WTC11 (cell line): ENCODE measurements around the gene FMNL1. TPM values are rescaled to one million over a fixed set of nuclear protein-coding genes. Genes with fewer than 3 reads are reported as not detected.

Experiments used
- ATAC-seq: fragments of 200-7000 bp; cut with Tn5 transposase; 2 replicates; pipeline ENCODE4 v1.10.0; 2021; ENCODE audit warnings: mild to moderate bottlenecking, moderate library complexity
- CTCF ChIA-PET: fragments of 300-600 bp; sonication (Branson Sonifier 250); formaldehyde crosslinking; loops from one replicate; lab custom pipeline; 2021; ENCODE audit warnings: antibody characterized with exemption; lab: Charles Lee
- POLR2A ChIA-PET: fragments of 350-600 bp; sonication (Branson Sonifier 250); formaldehyde crosslinking; loops from one replicate; lab custom pipeline; 2021; ENCODE audit warnings: antibody characterized with exemption; lab: Charles Lee
- DNase-seq: peaks from one replicate; pipeline ENCODE4 v3.0.0; 2021; ENCODE audit warnings: low spot score
- H3K27ac Mint-ChIP-seq: 2 replicates; pipeline ENCODE4 v1.8.0; 2021; ENCODE audit warnings: mixed read lengths
- H3K27me3 Mint-ChIP-seq: 2 replicates; pipeline ENCODE4 v1.8.0; 2021; ENCODE audit warnings: low read depth, mild to moderate bottlenecking, moderate library complexity, mixed read lengths
- H3K36me3 Mint-ChIP-seq: 2 replicates; pipeline ENCODE4 v1.8.0; 2021; ENCODE audit warnings: mixed read lengths
- H3K4me1 Mint-ChIP-seq: 2 replicates; pipeline ENCODE4 v1.8.0; 2022; ENCODE audit warnings: mixed read lengths
- H3K4me3 Mint-ChIP-seq: 2 replicates; pipeline ENCODE4 v1.8.0; 2021; ENCODE audit warnings: mild to moderate bottlenecking, moderate library complexity, mixed read lengths
- H3K9me3 Mint-ChIP-seq: 2 replicates; pipeline ENCODE4 v1.8.0; 2021; ENCODE audit warnings: mixed read lengths
- ATF1 ChIP-seq: sonication (generic); formaldehyde crosslinking; IDR thresholded peaks from 2 replicates; pipeline ENCODE4 v1.8.1; 2023; ENCODE audit warnings: mild to moderate bottlenecking, moderate library complexity, missing genetic modification reagents
- CBFB ChIP-seq: sonication (generic); formaldehyde crosslinking; IDR thresholded peaks from 2 replicates; pipeline ENCODE4 v1.8.1; 2022; ENCODE audit warnings: mild to moderate bottlenecking, low read depth, missing genetic modification reagents
- FOXP1 ChIP-seq: sonication (generic); formaldehyde crosslinking; IDR thresholded peaks from 2 replicates; pipeline ENCODE4 v1.8.0; 2022; ENCODE audit warnings: missing genetic modification reagents, mild to moderate bottlenecking, moderate library complexity, borderline replicate concordance
- GABPB1 ChIP-seq: sonication (generic); formaldehyde crosslinking; IDR thresholded peaks from 2 replicates; pipeline ENCODE4 v1.8.1; 2023; ENCODE audit warnings: mild to moderate bottlenecking, missing genetic modification reagents
- GTF2I ChIP-seq: fragments of 250-450 bp; sonication (Bioruptor Pico); conservative IDR thresholded peaks from 2 replicates; pipeline ENCODE4 v1.4.0; 2021; ENCODE audit warnings: mild to moderate bottlenecking
- JAZF1 ChIP-seq: fragments of 250-450 bp; sonication (Bioruptor Pico); IDR thresholded peaks from 2 replicates; pipeline ENCODE4 v1.9.0; 2021; ENCODE audit warnings: moderate library complexity, mild to moderate bottlenecking, inconsistent platforms
- MYBL2 ChIP-seq: sonication (generic); formaldehyde crosslinking; IDR thresholded peaks from 2 replicates; pipeline ENCODE4 v1.8.1; 2023; ENCODE audit warnings: mild to moderate bottlenecking, moderate library complexity, missing genetic modification reagents
- NFATC4 ChIP-seq: fragments of 250-450 bp; sonication (Bioruptor Pico); IDR thresholded peaks from 2 replicates; pipeline ENCODE4 v1.9.0; 2021; ENCODE audit warnings: mild to moderate bottlenecking
- NR3C1 ChIP-seq: sonication (generic); formaldehyde crosslinking; conservative IDR thresholded peaks from 2 replicates; pipeline ENCODE4 v1.8.1; 2023; ENCODE audit warnings: low read depth, mild to moderate bottlenecking, missing genetic modification reagents
- OVOL2 ChIP-seq: fragments of 250-450 bp; sonication (Bioruptor Pico); IDR thresholded peaks from 2 replicates; pipeline ENCODE4 v1.9.0; 2021; ENCODE audit warnings: mild to moderate bottlenecking, borderline replicate concordance
- RORB ChIP-seq: fragments of 250-450 bp; sonication (Bioruptor Pico); IDR thresholded peaks from 2 replicates; pipeline ENCODE4 v1.9.0; 2021; ENCODE audit warnings: mild to moderate bottlenecking
- TCF7 ChIP-seq: sonication (generic); formaldehyde crosslinking; IDR thresholded peaks from 2 replicates; pipeline ENCODE4 v1.8.0; 2022; ENCODE audit warnings: mild to moderate bottlenecking, low read depth, missing genetic modification reagents, moderate library complexity
- TEAD4 ChIP-seq: sonication (generic); formaldehyde crosslinking; IDR thresholded peaks from 2 replicates; pipeline ENCODE4 v1.8.0; 2022; ENCODE audit warnings: mild to moderate bottlenecking, missing genetic modification reagents
- ZBTB21 ChIP-seq: sonication (generic); formaldehyde crosslinking; IDR thresholded peaks from 2 replicates; pipeline ENCODE4 v1.8.1; 2023; ENCODE audit warnings: mild to moderate bottlenecking, missing genetic modification reagents, borderline replicate concordance
- ZNF219 ChIP-seq: sonication (generic); formaldehyde crosslinking; IDR thresholded peaks from 2 replicates; pipeline ENCODE4 v1.8.0; 2023; ENCODE audit warnings: missing genetic modification reagents, mild to moderate bottlenecking, borderline replicate concordance
- ZNF416 ChIP-seq: fragments of 250-450 bp; sonication (Bioruptor Pico); IDR thresholded peaks from 2 replicates; pipeline ENCODE4 v1.9.0; 2021; ENCODE audit warnings: mild to moderate bottlenecking, inconsistent platforms
- total RNA-seq: library from RNA; stranded (reverse); gene quantifications from 3 replicates; pipeline ENCODE4 v1.2.3, GENCODE V29; 2021
- TF ChIP-seq, protein P1 (sequence below): sonication (generic); formaldehyde crosslinking; IDR thresholded peaks from 2 replicates; pipeline ENCODE4 v1.8.1; 2022; ENCODE audit warnings: mild to moderate bottlenecking, moderate library complexity, missing genetic modification reagents
- TF ChIP-seq, protein P2 (sequence below): sonication (generic); formaldehyde crosslinking; IDR thresholded peaks from 2 replicates; pipeline ENCODE4 v1.8.1; 2023; ENCODE audit warnings: mild to moderate bottlenecking, missing genetic modification reagents
- TF ChIP-seq, protein P3 (sequence below): fragments of 250-450 bp; sonication (Bioruptor Pico); IDR thresholded peaks from 2 replicates; pipeline ENCODE4 v1.9.0; 2021; ENCODE audit warnings: mild to moderate bottlenecking
- TF ChIP-seq, protein P4 (sequence below): sonication (generic); formaldehyde crosslinking; IDR thresholded peaks from 2 replicates; pipeline ENCODE4 v1.8.0; 2023; ENCODE audit warnings: missing genetic modification reagents
- TF ChIP-seq, protein P5 (sequence below): fragments of 200-600 bp; IDR thresholded peaks from 2 replicates; pipeline ENCODE4 v1.8.0; 2022; ENCODE audit warnings: antibody characterized with exemption
- TF ChIP-seq, protein P6 (sequence below): fragments of 250-450 bp; sonication (Bioruptor Pico); IDR thresholded peaks from 2 replicates; pipeline ENCODE4 v1.9.0; 2021; ENCODE audit warnings: moderate library complexity, mild to moderate bottlenecking, inconsistent platforms, borderline replicate concordance
- TF ChIP-seq, protein P7 (sequence below): sonication (generic); formaldehyde crosslinking; IDR thresholded peaks from 2 replicates; pipeline ENCODE4 v1.8.0; 2022; ENCODE audit warnings: mild to moderate bottlenecking, missing genetic modification reagents
- TF ChIP-seq, protein P8 (sequence below): sonication (generic); formaldehyde crosslinking; IDR thresholded peaks from 2 replicates; pipeline ENCODE4 v1.8.1; 2023; ENCODE audit warnings: mild to moderate bottlenecking, missing genetic modification reagents, borderline replicate concordance

Gene FMNL1
- total RNA-seq, 1 experiment from 2014 or later: 5.3 TPM

DNA sequence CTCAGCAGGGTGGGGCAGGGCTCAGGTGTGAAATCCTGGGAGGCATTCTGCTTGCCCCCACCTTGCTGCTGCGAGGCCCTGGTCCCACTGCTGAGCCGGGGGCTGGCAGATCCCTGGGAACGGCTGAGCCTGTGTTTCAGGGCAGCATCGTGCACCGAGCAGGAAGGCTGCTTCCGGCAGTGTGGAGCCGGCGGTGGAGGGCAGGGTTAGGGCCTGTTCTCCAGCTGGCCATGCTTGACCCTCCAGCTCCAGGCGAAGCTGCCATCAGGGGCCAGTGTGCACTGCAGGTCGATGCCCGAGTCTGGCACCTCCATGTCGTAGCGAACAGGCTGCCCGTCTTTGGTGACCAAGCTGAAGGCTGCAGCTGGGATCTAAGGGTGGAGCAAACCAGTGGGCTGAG, 42.7 kb downstream of the FMNL1 start:
- no peak overlapping the region for H3K4me3 Mint-ChIP-seq
- ATAC-seq (no peak), DNase-seq (no peak)
- peaks cover 13% of the 10 kb centered on the region for H3K27me3 Mint-ChIP-seq
- H3K36me3 Mint-ChIP-seq: peaks cover 8% of the 10 kb centered on the region; the same call in 1 of the 2 replicates
- POLR2A ChIA-PET: no interaction called here
- CTCF ChIA-PET: interaction anchor here (4.1 kb wide), 1 partner anchor 13 kb away, joined by 16 read pairs; no protein-coding TSS in a partner anchor
- H3K27ac Mint-ChIP-seq: no peak overlapping the region
- H3K4me1 Mint-ChIP-seq: peaks cover 9% of the 10 kb centered on the region; the same call in 1 of the 2 replicates
- no peaks in the 10 kb centered on the region for H3K9me3 Mint-ChIP-seq
- TF ChIP-seq, protein P1, sequence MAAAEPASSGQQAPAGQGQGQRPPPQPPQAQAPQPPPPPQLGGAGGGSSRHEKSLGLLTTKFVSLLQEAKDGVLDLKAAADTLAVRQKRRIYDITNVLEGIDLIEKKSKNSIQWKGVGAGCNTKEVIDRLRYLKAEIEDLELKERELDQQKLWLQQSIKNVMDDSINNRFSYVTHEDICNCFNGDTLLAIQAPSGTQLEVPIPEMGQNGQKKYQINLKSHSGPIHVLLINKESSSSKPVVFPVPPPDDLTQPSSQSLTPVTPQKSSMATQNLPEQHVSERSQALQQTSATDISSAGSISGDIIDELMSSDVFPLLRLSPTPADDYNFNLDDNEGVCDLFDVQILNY (CRISPR knock-in tag): no peak
- TF ChIP-seq NFATC4 (no peak), NR3C1 (CRISPR knock-in tag) (no peak), GTF2I (CRISPR knock-in tag) (no peak), JAZF1 (CRISPR knock-in tag) (no peak), ZNF219 (CRISPR knock-in tag) (no peak), GABPB1 (no peak), OVOL2 (CRISPR knock-in tag) (no peak)
- TF ChIP-seq, protein P2, sequence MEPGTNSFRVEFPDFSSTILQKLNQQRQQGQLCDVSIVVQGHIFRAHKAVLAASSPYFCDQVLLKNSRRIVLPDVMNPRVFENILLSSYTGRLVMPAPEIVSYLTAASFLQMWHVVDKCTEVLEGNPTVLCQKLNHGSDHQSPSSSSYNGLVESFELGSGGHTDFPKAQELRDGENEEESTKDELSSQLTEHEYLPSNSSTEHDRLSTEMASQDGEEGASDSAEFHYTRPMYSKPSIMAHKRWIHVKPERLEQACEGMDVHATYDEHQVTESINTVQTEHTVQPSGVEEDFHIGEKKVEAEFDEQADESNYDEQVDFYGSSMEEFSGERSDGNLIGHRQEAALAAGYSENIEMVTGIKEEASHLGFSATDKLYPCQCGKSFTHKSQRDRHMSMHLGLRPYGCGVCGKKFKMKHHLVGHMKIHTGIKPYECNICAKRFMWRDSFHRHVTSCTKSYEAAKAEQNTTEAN (CRISPR knock-in tag): no peak
- TF ChIP-seq, protein P3, sequence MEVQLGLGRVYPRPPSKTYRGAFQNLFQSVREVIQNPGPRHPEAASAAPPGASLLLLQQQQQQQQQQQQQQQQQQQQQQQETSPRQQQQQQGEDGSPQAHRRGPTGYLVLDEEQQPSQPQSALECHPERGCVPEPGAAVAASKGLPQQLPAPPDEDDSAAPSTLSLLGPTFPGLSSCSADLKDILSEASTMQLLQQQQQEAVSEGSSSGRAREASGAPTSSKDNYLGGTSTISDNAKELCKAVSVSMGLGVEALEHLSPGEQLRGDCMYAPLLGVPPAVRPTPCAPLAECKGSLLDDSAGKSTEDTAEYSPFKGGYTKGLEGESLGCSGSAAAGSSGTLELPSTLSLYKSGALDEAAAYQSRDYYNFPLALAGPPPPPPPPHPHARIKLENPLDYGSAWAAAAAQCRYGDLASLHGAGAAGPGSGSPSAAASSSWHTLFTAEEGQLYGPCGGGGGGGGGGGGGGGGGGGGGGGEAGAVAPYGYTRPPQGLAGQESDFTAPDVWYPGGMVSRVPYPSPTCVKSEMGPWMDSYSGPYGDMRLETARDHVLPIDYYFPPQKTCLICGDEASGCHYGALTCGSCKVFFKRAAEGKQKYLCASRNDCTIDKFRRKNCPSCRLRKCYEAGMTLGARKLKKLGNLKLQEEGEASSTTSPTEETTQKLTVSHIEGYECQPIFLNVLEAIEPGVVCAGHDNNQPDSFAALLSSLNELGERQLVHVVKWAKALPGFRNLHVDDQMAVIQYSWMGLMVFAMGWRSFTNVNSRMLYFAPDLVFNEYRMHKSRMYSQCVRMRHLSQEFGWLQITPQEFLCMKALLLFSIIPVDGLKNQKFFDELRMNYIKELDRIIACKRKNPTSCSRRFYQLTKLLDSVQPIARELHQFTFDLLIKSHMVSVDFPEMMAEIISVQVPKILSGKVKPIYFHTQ: no peak
- TF ChIP-seq, protein P4, sequence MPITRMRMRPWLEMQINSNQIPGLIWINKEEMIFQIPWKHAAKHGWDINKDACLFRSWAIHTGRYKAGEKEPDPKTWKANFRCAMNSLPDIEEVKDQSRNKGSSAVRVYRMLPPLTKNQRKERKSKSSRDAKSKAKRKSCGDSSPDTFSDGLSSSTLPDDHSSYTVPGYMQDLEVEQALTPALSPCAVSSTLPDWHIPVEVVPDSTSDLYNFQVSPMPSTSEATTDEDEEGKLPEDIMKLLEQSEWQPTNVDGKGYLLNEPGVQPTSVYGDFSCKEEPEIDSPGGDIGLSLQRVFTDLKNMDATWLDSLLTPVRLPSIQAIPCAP (CRISPR knock-in tag): no peak
- TF ChIP-seq, protein P5, sequence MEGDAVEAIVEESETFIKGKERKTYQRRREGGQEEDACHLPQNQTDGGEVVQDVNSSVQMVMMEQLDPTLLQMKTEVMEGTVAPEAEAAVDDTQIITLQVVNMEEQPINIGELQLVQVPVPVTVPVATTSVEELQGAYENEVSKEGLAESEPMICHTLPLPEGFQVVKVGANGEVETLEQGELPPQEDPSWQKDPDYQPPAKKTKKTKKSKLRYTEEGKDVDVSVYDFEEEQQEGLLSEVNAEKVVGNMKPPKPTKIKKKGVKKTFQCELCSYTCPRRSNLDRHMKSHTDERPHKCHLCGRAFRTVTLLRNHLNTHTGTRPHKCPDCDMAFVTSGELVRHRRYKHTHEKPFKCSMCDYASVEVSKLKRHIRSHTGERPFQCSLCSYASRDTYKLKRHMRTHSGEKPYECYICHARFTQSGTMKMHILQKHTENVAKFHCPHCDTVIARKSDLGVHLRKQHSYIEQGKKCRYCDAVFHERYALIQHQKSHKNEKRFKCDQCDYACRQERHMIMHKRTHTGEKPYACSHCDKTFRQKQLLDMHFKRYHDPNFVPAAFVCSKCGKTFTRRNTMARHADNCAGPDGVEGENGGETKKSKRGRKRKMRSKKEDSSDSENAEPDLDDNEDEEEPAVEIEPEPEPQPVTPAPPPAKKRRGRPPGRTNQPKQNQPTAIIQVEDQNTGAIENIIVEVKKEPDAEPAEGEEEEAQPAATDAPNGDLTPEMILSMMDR: no peak

DNA sequence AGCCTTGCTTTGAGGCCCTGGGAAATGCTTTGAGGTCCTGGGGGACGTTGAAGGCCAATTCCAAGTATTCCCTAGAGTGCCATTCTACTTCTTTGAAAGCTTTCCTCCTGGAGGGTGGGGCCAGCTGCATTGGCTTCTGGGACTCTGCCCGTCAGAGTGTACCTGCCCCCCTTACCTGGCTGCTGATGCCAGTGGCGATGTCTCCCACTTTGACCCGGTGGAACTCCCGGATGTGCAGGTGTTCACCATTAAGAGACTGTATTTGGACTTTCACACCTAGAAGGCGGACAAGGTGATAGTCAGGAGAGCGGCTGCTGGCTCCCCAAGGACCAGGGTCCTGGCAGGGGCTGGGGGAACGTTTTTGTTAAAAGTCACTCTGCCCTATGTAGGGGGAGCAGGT, 43.3 kb downstream of the FMNL1 start:
- no peaks in the 10 kb centered on the region for H3K9me3 Mint-ChIP-seq
- no peak for ATAC-seq
- no peak for DNase-seq
- H3K4me3 Mint-ChIP-seq: no peak overlapping the region
- peaks cover 9% of the 10 kb centered on the region; the same call in 1 of the 2 replicates for H3K4me1 Mint-ChIP-seq
- H3K27me3 Mint-ChIP-seq: peaks cover 13% of the 10 kb centered on the region
- H3K27ac Mint-ChIP-seq: no peak overlapping the region
- CTCF ChIA-PET: interaction anchor here (1.7 to 4.1 kb wide), 4 partner anchors 8 to 29 kb away, joined by 4 to 16 read pairs (median 8); no protein-coding TSS in a partner anchor
- peaks cover 11% of the 10 kb centered on the region; the same call in 1 of the 2 replicates for H3K36me3 Mint-ChIP-seq
- POLR2A ChIA-PET: no interaction called here
- TF ChIP-seq TCF7 (CRISPR knock-in tag): no peak
- no peak for TF ChIP-seq JAZF1 (CRISPR knock-in tag)
- TF ChIP-seq, protein P6, sequence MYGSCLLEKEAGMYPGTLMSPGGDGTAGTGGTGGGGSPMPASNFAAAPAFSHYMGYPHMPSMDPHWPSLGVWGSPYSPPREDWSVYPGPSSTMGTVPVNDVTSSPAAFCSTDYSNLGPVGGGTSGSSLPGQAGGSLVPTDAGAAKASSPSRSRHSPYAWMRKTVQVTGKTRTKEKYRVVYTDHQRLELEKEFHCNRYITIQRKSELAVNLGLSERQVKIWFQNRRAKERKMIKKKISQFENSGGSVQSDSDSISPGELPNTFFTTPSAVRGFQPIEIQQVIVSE: no peak
- TF ChIP-seq, protein P7, sequence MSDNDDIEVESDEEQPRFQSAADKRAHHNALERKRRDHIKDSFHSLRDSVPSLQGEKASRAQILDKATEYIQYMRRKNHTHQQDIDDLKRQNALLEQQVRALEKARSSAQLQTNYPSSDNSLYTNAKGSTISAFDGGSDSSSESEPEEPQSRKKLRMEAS (CRISPR knock-in tag): no peak
- TF ChIP-seq ZBTB21: no peak
- TF ChIP-seq TEAD4 (CRISPR knock-in tag): no peak
- no peak for TF ChIP-seq MYBL2 (CRISPR knock-in tag)
- TF ChIP-seq FOXP1 (CRISPR knock-in tag): no peak
- no peak for TF ChIP-seq CBFB (CRISPR knock-in tag)
- TF ChIP-seq RORB: no peak
- TF ChIP-seq, protein P8, sequence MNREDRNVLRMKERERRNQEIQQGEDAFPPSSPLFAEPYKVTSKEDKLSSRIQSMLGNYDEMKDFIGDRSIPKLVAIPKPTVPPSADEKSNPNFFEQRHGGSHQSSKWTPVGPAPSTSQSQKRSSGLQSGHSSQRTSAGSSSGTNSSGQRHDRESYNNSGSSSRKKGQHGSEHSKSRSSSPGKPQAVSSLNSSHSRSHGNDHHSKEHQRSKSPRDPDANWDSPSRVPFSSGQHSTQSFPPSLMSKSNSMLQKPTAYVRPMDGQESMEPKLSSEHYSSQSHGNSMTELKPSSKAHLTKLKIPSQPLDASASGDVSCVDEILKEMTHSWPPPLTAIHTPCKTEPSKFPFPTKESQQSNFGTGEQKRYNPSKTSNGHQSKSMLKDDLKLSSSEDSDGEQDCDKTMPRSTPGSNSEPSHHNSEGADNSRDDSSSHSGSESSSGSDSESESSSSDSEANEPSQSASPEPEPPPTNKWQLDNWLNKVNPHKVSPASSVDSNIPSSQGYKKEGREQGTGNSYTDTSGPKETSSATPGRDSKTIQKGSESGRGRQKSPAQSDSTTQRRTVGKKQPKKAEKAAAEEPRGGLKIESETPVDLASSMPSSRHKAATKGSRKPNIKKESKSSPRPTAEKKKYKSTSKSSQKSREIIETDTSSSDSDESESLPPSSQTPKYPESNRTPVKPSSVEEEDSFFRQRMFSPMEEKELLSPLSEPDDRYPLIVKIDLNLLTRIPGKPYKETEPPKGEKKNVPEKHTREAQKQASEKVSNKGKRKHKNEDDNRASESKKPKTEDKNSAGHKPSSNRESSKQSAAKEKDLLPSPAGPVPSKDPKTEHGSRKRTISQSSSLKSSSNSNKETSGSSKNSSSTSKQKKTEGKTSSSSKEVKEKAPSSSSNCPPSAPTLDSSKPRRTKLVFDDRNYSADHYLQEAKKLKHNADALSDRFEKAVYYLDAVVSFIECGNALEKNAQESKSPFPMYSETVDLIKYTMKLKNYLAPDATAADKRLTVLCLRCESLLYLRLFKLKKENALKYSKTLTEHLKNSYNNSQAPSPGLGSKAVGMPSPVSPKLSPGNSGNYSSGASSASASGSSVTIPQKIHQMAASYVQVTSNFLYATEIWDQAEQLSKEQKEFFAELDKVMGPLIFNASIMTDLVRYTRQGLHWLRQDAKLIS (CRISPR knock-in tag): no peak
- no peak for TF ChIP-seq ATF1 (CRISPR knock-in tag)
- no peak for TF ChIP-seq GABPB1
- no peak for TF ChIP-seq ZNF416 (CRISPR knock-in tag)
